ENCODE data around the gene EPB41. TPM values are rescaled to one million over a fixed set of nuclear protein-coding genes. Genes with fewer than 3 reads are reported as not detected.
A peak's percentile ranks its signal among the peaks of the same experiment; 100 is the strongest.
"Not testable (repeated sequence)": the region's sequence is repeated elsewhere in the genome, so short reads cannot be mapped to it uniquely, and the experiment has no call there.

Gene EPB41
- total and polyA plus RNA-seq, 2 donors from 2014 or later: 9.9 to 38.8 TPM

- Histone ChIP-seq H3K9ac (ENCODE audit: low read length in 3 of 3) (no peak overlapping the region), H3K4me1 (ENCODE audit: control insufficient read depth in 2 of 3, insufficient read depth in 2 of 3, low read depth in 1 of 3, low read length in 3 of 3) (no peaks in the 10 kb centered on the region), H3K27me3 (ENCODE audit: control insufficient read depth, insufficient read depth, low read length) (no peaks in the 10 kb centered on the region), H3K4me3 (ENCODE audit: low read length in 3 of 3) (no peak overlapping the region), H3K36me3 (ENCODE audit: control insufficient read depth in 2 of 3, insufficient read depth in 3 of 3, low read length in 3 of 3) (no peaks in the 10 kb centered on the region), H3K27ac (ENCODE audit: low read depth in 2 of 2, low read length in 2 of 2) (no peak overlapping the region), H3K9me3 (ENCODE audit: control insufficient read depth in 2 of 3, insufficient read depth in 1 of 3, low read length in 3 of 3) (no peaks in the 10 kb centered on the region)
- FAIRE-seq (no peak), DNase-seq (peak in 1 of 5 donors; percentile 36)
- TF ChIP-seq, protein P1, sequence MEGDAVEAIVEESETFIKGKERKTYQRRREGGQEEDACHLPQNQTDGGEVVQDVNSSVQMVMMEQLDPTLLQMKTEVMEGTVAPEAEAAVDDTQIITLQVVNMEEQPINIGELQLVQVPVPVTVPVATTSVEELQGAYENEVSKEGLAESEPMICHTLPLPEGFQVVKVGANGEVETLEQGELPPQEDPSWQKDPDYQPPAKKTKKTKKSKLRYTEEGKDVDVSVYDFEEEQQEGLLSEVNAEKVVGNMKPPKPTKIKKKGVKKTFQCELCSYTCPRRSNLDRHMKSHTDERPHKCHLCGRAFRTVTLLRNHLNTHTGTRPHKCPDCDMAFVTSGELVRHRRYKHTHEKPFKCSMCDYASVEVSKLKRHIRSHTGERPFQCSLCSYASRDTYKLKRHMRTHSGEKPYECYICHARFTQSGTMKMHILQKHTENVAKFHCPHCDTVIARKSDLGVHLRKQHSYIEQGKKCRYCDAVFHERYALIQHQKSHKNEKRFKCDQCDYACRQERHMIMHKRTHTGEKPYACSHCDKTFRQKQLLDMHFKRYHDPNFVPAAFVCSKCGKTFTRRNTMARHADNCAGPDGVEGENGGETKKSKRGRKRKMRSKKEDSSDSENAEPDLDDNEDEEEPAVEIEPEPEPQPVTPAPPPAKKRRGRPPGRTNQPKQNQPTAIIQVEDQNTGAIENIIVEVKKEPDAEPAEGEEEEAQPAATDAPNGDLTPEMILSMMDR (IDR thresholded peaks at IDR 0.05; ENCODE audit: borderline replicate concordance, extremely low read depth, insufficient read depth): no peak
- intact Hi-C loops (cut with DNase I): no loop called here
Observed at GRCh38 chr1:29043274-29043965, 129.1 kb downstream of the EPB41 start.

GRCh38 chr1:29044010-29044409 is 129.6 kb downstream of the EPB41 start:
- Histone ChIP-seq H3K36me3 (ENCODE audit: control insufficient read depth in 2 of 3, insufficient read depth in 3 of 3, low read length in 3 of 3) (no peaks in the 10 kb centered on the region), H3K4me1 (ENCODE audit: control insufficient read depth in 2 of 3, insufficient read depth in 2 of 3, low read depth in 1 of 3, low read length in 3 of 3) (no peaks in the 10 kb centered on the region), H3K9me3 (ENCODE audit: control insufficient read depth in 2 of 3, insufficient read depth in 1 of 3, low read length in 3 of 3) (no peaks in the 10 kb centered on the region), H3K27me3 (ENCODE audit: control insufficient read depth, insufficient read depth, low read length) (no peaks in the 10 kb centered on the region), H3K9ac (ENCODE audit: low read length in 3 of 3) (no peak overlapping the region), H3K27ac (ENCODE audit: low read depth in 2 of 2, low read length in 2 of 2) (no peak overlapping the region), H3K4me3 (ENCODE audit: low read length in 3 of 3) (no peak overlapping the region)
- DNase-seq: no peak
- intact Hi-C loops (cut with DNase I): no loop called here
- TF ChIP-seq, protein P1 (IDR thresholded peaks at IDR 0.05; ENCODE audit: borderline replicate concordance, extremely low read depth, insufficient read depth): no peak
- no peak for FAIRE-seq

DNA sequence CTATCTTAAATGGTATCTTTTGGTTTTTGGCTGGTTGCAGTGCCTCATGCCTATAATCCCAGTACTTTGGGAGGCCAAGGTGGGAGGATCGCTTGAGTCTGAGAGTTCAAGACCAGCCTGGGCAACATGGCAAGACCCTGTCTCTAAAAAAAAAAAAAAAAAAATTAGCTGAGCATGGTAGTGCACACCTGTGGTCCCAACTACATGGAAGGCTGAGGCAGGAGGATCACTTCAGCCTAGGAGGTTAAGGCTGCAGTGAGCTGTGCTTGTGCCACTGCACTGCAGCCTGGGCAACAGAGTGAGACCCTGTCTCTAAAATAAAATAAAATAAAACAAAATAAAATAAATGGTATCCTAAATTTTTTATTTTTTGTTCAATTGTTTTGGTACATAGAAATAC is 131.3 kb downstream of the EPB41 start:
- H3K9me3 ChIP-seq (ENCODE audit: control insufficient read depth in 2 of 3, insufficient read depth in 1 of 3, low read length in 3 of 3); H3K36me3 ChIP-seq (ENCODE audit: control insufficient read depth in 2 of 3, insufficient read depth in 3 of 3, low read length in 3 of 3); H3K27ac ChIP-seq (ENCODE audit: low read depth in 2 of 2, low read length in 2 of 2); intact Hi-C loops (cut with DNase I); H3K27me3 ChIP-seq (ENCODE audit: control insufficient read depth, insufficient read depth, low read length); FAIRE-seq; DNase-seq; H3K4me3 ChIP-seq (ENCODE audit: low read length in 3 of 3); H3K9ac ChIP-seq (ENCODE audit: low read length in 3 of 3); H3K4me1 ChIP-seq (ENCODE audit: control insufficient read depth in 2 of 3, insufficient read depth in 2 of 3, low read depth in 1 of 3, low read length in 3 of 3): not testable (repeated sequence)

DNA sequence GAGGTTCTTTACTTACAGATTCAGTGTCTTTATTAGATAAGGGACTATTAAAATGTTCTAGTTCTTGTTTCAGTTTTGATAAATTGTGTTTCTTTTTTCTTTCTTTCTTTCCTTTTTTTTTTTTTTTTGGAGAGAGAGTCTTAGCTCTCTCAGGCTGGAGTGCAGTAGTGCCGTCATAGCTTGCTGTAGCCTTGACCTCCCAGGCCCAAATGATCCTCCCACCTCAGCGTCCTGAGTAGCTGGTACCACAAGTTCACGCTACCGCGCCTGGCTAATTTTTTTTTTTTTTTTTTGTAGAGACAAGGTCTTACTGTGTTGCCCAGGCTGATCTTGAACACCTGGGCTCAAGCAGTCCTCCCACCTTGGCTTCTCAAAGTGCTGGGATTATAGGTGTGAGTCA is 132.8 kb downstream of the EPB41 start:
- Histone ChIP-seq H3K36me3 (ENCODE audit: control insufficient read depth in 2 of 3, insufficient read depth in 3 of 3, low read length in 3 of 3) (no peaks in the 10 kb centered on the region), H3K27me3 (ENCODE audit: control insufficient read depth, insufficient read depth, low read length) (no peaks in the 10 kb centered on the region), H3K4me1 (ENCODE audit: control insufficient read depth in 2 of 3, insufficient read depth in 2 of 3, low read depth in 1 of 3, low read length in 3 of 3) (no peaks in the 10 kb centered on the region), H3K9ac (ENCODE audit: low read length in 3 of 3) (no peak overlapping the region), H3K4me3 (ENCODE audit: low read length in 3 of 3) (no peak overlapping the region), H3K9me3 (ENCODE audit: control insufficient read depth in 2 of 3, insufficient read depth in 1 of 3, low read length in 3 of 3) (no peaks in the 10 kb centered on the region), H3K27ac (ENCODE audit: low read depth in 2 of 2, low read length in 2 of 2) (no peak overlapping the region)
- FAIRE-seq (no peak), DNase-seq (no peak)
- intact Hi-C loops (cut with DNase I): no loop called here
- TF ChIP-seq, protein P1 (IDR thresholded peaks at IDR 0.05; ENCODE audit: borderline replicate concordance, extremely low read depth, insufficient read depth): no peak
